Kidney capillary endothelial cell (primary cell): ENCODE data around the gene ZNF665.
"Not testable (repeated sequence)": the region's sequence is repeated elsewhere in the genome, so short reads cannot be mapped to it uniquely, and the experiment has no call there.

Experiments
- DNase-seq: peaks from one replicate; pipeline ENCODE4 v3.0.0-alpha.2; 2018; ENCODE audit warnings: low spot score

Gene ZNF665

GRCh38 chr19:53192771-53193534, at the start of gene ZNF665:
ZNF665 (minus strand) TSS chr19:53193358; CDS start chr19:53182898, 10,460 bp downstream.
- peak; percentile 66 for DNase-seq

GRCh38 chr19:53237114-53237777, 44.1 kb upstream of the ZNF665 start:
- no peak for DNase-seq

GRCh38 chr19:53224606-53225005, 31.4 kb upstream of the ZNF665 start:
- no peak for DNase-seq

DNA sequence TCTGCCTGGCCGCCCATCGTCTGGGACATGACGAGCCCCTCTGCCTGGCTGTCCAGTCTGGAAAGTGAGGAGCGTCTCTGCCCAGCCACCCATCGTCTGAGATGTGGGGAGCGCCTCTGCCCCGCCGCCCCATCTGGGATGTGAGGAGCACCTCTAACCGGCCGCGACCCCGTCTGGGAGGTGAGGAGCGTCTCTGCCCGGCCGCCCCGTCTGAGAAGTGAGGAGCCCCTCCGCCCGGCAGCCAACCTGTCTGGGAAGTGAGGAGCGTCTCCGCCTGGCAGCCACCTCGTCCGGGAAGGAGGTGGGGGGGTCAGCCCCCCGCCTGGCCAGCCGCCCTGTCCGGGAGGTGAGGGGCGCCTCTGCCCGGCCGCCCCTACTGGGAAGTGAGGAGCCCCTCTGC, 29.6 kb upstream of the ZNF665 start:
- not testable (repeated sequence) for DNase-seq

DNA sequence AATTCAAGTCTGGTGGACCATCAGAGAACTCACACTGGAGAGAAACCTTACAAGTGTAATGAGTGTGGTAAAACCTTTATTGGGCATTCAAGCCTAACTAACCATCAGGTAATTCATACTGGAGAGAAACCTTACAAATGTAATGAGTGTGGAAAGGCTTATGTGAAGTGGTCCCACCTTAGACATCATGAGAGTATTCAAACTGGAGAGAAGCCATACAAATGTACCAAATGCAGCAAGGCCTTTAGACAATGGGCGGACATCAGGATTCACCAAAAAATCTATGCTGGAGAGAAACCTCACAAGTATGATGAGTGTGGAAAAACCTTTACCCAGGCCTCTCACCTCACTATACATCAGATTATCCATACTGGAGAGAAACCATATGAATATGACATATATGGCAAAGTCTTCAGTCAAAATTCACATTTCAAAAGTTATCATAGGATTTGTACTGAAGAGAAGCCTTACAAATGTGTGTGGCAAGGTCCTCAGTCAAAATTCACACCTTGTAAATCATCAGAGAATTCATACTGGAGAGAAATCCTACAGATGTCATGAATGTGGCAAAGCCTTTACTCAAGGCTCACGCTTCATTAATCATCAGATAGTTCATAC, 19.7 kb upstream of the ZNF665 start:
- DNase-seq: no peak

DNA sequence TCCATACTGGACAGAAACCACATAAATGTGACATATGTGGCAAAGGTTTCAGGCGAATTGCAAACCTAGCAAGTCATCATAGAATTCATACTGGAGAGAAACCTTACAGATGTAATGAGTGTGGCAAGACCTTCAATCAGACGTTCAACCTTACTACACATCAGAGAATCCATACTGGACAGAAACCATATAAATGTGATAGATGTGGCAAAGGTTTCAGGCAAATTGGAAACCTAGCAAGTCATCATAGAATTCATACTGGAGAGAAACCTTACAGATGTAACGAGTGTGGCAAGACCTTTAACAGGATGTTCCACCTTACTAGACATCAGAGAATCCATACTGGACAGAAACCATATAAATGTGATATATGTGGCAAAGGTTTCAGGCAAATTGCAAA, 18.4 kb upstream of the ZNF665 start:
- not testable (repeated sequence) for DNase-seq

- peak; percentile 85 for DNase-seq
Observed at GRCh38 chr19:53196777-53197396, 3.7 kb upstream of the ZNF665 start.

DNA sequence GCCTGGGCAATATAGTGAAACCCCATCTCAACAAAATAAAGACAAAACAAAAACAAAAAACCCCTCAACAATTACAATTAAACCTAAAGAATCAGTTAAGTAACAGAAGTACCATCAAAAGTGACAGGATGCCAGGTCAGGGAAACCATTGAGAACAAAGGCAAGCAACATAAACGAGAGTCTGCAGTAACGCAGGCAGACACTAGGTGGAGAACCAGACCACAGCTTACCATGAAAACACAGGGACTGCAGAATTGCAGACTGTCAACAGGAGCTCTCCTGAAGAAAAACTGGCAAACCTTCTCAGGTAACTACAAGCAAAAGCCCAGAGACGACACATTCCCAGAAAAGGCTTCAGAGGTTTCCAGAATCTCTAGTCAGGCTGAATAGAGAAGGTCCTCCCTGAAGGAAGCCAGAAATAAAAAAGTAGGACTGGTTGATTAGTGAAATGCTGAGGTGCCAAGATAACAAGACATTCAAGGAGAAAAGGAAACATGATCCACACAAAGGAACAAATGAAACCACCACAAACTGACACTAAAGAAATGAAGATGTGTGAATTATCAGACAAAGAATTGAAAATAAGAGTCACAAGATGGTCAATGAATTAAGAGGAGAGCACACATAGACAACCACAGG, 2.2 kb upstream of the ZNF665 start:
- peak; percentile 74 for DNase-seq

GRCh38 chr19:53193535-53194222, 521 bp upstream of the ZNF665 start:
- DNase-seq: no peak

DNA sequence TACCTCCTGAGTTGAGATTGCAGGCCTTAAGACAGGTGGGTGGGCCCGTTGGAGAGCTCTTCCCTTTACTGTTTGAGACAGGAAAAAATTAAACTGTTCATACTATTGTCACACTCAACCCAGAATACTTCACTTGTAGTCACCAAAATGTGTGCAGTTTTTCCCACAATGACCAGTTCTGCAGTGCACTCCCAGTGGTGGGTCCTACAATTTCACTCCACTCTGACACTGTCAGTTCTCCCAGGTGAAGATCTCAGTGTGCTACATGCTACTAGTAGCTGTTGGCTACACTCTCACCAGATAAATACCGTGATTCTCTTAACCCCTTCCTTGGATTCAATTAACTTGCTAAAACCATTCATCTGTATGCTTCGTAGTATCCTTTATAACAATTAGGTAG, 2.9 kb downstream of the ZNF665 start:
- DNase-seq: no peak

DNA sequence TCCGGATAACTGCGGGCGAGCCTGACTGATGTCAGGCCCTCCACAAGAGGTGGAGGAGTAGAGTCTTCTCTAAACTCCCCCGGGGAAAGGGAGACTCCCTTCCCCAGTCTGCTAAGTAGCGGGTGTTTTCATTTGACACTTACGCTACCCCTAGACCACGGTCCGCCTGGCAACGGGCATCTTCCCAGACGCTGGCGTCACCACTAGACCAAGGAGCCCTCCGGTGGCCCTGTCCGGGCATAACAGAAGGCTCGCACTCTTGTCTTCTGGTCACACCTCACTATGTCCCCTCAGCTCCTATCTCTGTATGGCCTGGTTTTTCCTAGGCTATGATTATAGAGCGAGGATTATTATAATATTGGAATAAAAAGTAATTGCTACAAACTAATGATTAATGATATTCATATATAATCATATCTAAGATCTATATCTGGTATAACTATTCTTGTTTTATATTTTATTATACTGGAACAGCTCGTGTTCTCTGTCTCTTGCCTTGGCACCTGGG, 3.4 kb downstream of the ZNF665 start:
- DNase-seq: not testable (repeated sequence)

GRCh38 chr19:53185155-53185882, 7.8 kb downstream of the ZNF665 start:
- not testable (repeated sequence) for DNase-seq

GRCh38 chr19:53183146-53183764, 9.9 kb downstream of the ZNF665 start:
- DNase-seq: no peak

DNA sequence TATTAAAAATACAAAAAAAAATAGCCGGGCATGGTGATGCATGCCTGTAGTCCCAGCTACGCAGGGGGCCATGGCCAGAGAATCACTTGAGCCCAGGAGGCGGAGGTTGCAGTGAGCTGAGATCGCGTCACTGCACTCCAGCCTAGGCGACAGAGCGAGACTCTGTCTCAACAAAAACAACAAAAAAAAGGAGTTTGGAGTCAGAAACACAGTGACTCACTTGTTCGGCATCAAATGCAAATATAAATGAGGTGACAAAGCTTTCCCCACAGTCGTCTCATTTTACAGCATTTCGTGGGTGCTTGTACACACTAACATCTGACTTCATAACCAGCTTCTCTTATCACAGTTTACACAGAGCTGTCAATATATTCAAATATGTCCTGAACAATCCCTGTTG, 11.0 kb downstream of the ZNF665 start:
- no peak for DNase-seq

- no peak for DNase-seq
Observed at GRCh38 chr19:53177986-53178385, 15.2 kb downstream of the ZNF665 start.

- DNase-seq: no peak
Observed at GRCh38 chr19:53172889-53173288, 20.3 kb downstream of the ZNF665 start.

DNA sequence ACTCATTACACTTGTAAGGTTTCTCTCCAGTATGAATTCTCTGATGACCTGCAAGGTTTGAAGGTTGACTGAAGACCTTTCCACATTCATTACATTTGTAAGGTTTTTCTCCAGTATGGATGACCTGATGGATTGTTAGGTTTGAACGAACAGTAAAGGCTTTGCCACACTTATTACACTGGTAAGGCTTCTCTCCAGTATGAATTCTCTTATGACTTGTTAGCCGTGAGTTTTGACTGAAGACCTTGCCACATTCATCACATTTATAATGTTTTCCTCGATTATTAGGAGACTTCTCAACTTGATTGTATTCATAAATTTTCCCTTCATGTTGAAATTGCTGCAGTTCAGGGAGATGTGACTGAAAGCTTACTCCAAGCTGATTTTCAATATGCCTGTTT, 27.5 kb downstream of the ZNF665 start:
- no peak for DNase-seq

GRCh38 chr19:53161123-53161522, 32.0 kb downstream of the ZNF665 start:
- no peak for DNase-seq

- DNase-seq: no peak
Observed at GRCh38 chr19:53160350-53160749, 32.8 kb downstream of the ZNF665 start.

DNA sequence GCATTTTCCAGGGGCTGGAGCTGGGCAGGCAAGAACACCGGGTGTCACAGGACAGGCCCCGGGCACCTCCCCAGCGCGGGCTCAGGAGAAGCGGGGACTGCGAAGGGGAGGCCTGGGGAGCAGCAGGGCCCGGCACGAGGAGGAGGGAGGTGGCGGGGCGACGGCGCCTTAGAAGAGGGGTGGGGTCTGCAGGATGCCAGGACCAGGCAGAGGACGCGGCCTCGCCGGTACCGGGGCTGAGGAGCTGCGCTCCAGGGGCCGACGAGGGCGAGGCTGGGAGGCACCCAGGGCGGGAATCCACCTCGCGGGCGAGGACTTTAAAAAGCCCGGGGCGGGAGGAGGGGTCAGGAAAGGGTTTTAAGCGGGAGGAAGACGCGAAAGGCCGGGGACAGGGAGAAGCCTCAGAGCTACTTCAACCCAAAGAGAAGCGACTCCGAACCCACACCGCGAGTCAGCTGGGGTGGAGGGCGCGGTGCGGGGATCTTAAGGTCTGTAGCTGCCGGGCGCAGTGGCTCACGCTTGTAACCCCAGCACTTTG, 35.0 kb downstream of the ZNF665 start:
- peak; percentile 4 for DNase-seq
